HG03442 (cell line): ENCODE data around the gene MBNL1.
"Not testable (repeated sequence)": the region's sequence is repeated elsewhere in the genome, so short reads cannot be mapped to it uniquely, and the experiment has no call there.

Experiments used
- ATAC-seq: cut with Tn5 transposase; IDR thresholded peaks from one replicate; pipeline ENCODE4 v1.9.1; 2021; ENCODE audit warnings: mild to moderate bottlenecking, moderate library complexity; ENCODE audit not compliant: unreplicated experiment

Gene MBNL1

DNA sequence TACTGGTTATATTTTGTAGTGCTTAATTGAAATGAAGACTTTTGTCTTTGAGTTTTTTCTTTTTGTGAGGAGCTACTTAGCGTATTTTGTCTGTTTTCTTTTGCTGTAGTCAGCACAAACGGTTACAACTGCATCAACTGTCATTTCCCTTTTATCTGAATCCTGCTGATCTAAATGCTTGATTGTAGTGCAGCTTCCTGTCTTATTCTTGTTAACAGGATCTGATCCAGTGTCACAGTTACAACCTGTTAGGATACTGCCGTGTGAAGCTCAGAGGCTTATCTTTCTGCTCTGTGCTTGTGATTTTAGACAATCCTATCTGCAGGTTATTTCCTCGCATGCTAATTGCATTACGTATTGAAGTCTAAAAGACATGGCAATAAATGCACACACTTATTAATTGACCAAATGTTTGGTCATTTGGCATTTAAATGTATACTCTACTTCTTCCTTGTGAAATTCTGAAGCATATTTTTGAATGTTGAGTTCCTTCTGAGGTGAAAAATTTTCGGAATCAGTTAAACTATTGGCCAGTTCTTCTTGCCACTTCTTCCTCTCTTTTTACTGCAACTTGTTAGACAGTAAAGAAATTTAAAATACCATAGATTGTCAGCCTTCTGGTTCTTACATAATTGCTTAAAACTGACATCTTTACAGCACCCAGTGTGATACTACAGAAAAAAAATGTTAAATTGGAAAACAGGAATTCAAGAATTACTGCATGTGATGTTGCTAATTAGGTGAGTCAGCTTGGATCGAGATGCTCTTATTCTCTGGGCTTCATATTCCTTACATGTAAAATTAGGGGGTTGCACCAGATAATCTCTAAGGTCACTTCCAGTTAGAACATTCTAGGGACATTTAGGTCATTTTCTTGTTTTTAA, 168.2 kb downstream of the MBNL1 start:
- no peak for ATAC-seq

DNA sequence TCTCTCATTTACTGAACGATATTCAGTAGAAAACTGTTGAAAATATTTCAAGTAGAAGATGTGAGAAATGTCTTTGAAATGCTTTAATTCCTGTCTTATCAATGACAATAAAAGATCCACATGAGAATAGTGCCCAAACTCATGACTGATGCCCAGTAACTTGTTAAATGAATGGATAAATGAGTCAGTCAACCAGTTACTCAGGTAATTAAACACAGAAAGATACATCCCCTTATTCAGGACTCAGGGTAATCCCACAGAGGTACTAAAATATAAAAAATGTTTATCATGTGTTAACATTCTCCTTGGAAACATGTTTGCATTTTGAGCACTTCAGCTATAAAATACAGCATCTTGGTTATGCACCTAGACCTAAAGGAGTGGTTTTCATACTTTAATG, 169.5 kb downstream of the MBNL1 start:
- ATAC-seq, result no peak

DNA sequence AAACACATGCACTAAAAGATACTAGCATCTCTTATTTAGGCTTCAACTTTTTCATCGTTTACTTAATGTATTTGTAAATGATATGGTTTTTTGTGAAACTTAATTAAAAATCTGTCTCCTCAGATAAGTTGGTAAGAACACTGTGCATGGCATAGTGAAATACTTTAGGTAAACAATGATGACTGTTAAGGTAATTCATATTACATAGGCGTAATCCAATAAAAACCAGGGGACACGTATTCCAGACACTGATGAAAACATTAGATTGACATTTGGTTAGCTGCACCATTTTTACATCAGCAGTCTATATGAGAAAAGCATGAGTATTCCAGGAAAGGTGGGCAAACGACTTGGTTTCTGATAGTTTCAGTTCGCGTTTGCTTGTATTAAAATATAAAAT, 170.0 kb downstream of the MBNL1 start:
- ATAC-seq, result no peak

DNA sequence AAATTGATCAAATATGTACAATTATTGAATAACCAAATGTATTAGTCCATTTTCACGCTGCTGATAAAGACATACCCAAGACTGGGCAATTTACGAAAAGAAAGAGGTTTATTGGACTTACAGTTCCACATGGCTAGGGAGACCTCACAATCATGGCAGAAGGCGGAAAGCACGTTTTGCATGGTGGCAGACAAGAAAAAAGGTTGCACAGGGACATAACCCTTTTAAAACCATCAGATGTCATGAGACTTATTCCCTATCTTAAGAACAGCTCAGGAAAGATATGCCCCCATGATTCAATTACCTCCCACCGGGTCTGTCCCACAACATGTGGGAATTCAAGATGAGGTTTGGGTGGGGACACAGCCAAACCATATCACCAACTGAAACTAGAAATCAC, 171.5 kb downstream of the MBNL1 start:
- ATAC-seq, result not testable (repeated sequence)

DNA sequence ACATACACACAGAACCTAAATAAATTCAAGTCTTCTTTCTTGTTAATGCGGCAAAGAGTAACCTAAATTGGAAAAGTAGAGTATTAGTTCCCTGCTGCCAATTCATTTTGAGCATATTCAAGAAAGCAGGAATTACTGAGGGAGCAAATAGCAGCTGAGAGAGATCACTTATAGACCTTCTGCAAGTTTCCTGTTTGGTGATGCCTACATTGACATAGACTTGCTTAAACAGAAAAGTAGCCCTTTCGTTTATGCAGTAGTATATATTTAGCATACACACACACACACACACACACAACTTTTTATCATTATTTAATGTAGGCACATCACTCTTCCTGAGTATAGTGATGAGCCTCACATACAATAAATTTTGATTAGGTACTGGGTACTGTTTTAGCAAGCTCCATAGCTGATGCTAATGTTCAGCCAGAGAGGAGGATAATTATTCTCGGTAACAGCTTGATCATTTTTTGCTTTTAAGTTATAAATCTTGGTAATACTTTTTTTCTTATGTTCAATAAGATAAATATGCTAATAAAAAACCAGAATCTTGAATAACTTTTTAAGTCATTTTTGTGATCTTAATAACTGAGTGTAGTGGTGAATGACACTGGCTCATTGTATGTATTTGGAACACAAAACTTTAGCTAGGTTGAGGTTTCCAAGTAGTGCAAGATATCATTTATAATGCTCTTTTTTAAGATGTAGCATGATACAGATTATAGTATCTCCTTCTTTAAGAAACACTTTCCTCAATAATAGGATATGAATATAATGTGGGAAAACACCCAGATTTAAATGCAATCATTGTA, 174.7 kb downstream of the MBNL1 start:
- ATAC-seq, result no peak

DNA sequence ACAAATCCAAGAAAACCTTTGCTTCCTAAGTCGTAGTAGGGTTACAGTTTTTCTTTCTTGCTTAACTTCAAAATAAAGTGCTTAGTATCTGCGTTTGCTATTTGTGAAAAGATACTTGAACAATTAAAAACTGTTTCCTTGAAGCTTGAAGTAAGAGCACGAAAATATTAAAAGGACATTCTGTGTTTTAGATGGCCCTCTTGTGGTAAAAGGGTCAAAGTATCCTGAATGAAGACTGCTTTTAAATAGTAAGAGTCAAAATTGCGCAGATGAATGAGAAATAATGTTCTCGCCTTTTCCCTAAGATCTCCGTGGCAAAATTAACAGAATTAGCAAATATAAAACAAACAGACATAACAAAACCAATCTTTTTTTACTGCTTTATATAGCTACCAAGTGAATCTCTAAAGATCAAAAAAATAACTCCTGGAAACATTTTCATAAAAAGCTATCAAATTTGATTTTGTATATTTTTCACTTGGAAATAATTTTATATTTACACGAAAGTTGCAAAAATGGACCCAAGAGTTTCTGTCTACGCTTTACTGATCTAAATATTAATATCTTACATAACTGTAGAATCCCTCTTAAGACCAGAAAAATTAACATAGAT, 175.4 kb downstream of the MBNL1 start:
- no peak for ATAC-seq

DNA sequence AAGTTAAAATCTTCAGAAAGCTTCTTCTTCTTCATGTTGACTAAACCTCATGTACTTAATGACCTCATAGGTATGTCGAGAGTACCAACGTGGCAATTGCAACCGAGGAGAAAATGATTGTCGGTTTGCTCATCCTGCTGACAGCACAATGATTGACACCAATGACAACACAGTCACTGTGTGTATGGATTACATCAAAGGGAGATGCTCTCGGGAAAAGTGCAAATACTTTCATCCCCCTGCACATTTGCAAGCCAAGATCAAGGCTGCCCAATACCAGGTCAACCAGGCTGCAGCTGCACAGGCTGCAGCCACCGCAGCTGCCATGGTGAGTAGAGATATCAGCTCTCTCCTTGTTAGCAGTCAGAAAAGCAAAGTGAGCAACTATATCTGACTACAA, 176.5 kb downstream of the MBNL1 start:
- no peak for ATAC-seq

DNA sequence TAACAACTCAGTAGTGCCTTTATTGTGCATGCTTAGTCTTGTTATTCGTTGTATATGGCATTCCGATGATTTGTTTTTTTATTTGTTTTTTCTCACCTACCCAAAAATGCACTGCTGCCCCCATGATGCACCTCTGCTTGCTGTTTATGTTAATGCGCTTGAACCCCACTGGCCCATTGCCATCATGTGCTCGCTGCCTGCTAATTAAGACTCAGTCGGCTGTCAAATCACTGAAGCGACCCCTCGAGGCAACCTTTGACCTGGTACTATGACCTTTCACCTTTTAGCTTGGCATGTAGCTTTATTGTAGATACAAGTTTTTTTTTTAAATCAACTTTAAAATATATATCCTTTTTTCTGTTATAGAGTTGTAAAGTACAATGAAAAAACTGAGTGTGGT, 177.8 kb downstream of the MBNL1 start:
- no peak for ATAC-seq

DNA sequence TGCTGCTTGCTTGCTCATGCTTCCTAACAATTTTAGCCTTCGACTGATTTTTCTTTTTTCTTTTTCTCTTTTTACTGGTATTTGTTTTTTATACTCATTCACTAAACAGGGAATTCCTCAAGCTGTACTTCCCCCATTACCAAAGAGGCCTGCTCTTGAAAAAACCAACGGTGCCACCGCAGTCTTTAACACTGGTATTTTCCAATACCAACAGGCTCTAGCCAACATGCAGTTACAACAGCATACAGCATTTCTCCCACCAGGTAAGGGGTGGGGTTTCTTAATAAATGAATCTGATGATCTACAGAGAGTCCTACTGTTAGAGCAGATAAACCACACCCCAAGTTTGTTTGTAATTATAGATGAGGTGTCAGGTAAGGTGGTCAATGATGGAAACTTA, 178.8 kb downstream of the MBNL1 start:
- no peak for ATAC-seq

DNA sequence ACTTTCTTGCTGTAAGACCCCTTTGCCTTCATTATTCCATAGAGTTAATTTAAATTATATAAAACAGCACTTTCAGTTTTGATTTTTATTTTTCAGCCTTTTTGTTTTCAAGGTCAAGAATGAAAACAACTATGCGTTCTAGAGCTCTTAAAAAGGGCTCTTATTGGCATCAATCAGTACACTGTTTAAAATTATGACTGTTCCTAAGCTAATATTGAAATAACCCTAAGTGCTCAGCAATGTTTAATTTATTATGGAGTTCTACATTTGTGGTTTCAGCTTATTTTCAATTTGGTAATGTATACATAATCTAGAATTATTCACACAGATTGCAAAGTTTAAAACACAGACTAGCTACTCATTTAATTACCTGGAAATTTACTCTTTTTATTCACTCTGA, 179.4 kb downstream of the MBNL1 start:
- no peak for ATAC-seq

DNA sequence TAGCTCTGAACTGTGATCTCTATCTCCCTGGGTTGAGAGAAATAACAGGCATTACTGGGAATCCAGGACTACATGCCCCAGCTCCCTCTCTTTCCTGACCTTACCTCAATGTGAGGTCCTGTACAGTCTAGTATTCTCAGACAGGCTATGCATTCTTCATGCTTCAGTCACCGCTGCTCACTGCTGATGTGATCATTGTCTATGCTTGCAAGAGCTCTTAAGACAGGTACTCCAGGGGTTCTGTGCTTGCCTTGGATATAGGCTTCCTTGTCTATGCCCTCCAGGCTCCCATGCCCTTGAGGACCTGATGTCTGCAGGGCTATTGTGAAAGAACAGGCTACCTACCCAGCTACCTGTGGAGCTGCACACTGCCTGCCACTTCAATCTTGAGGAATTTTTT, 183.6 kb downstream of the MBNL1 start:
- ATAC-seq, result no peak

DNA sequence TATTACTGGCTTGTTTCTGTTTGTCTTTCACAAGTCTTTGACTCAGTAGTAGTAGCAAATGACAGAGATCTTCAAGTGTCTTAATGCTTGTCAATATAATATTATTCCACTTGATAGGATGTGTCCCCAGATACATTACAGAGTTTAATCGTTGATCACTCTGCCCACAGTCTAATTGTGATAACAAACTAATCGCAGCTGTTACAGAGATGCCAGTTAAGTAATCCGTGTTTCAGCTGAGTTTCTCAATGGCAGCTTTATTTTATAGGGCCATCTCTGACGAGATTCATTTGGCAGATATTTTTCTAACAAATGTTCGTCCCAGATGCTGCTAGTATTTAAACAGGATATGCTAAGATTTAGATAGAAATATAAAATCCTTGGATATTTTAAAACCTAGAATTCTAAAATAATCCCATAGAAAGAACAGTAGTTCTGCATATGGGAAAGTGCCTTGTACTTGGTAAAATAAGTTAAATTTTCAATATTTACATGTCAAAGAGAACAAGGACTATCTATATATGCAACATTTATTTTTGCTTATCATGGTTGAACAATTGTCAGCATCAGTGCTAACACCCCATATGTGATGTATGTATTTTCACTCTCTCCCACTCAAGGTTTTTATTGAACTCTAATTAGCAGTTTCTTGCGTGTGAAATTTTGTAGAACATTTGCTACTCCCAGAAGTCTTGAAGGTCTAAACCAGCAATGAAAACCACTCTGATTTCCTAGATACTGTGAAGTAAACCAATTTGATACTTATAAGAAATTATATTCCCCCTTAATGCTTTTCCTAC, 185.5 kb downstream of the MBNL1 start:
- no peak for ATAC-seq

DNA sequence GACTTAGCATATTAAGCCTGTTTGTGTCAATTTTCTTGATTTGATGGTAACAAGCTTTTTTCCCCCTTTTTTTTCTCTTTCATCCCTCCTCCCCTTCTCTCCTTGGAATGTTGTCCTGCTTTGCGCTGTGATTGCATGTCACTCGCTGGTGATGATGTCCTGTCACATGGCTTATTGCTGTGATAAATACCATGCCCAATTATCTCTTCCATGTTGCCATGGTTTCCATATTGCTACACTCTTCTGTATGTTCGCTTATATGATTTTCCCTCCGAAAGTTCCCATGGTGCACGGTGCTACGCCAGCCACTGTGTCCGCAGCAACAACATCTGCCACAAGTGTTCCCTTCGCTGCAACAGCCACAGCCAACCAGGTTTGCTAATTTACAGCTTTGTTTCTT, 187.3 kb downstream of the MBNL1 start:
- ATAC-seq, result no peak

DNA sequence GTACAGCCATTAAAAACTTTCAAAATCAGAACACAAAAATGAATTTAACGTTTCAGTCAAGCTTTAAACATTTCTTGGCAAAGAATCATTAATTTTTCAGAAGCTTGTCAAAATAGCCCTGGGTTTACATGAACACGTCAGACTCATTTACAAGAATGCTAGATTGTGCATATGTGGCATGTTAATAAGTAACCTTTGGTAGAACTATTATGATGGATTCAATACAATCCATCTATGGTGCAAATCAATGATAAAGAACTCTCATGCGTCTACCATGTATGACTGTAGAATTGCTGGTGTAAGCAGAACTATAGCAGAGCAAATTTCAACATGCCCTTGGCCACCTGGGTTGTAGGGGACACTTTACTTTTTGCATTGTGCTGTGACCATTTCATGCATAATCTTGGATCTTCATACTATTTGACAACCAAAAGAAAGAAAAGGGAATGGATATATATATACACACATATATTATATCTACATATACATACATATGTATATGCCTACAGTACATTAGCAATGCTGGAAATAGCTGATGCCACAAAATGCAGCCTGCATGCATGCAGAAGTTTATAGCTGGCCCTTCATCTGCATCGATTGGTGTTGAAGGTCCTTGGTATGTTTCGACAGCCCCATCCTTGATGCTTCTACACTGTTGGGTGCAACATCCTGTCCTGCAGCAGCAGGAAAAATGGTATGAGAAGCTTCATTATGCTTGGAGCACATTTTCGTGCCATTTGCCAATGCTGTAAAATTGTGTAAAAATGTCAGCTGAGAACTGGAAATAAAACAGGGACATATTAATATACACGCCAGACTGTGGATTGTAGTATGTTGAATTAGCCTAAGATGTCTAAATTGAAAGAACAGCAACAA, 189.0 kb downstream of the MBNL1 start:
- no peak for ATAC-seq

DNA sequence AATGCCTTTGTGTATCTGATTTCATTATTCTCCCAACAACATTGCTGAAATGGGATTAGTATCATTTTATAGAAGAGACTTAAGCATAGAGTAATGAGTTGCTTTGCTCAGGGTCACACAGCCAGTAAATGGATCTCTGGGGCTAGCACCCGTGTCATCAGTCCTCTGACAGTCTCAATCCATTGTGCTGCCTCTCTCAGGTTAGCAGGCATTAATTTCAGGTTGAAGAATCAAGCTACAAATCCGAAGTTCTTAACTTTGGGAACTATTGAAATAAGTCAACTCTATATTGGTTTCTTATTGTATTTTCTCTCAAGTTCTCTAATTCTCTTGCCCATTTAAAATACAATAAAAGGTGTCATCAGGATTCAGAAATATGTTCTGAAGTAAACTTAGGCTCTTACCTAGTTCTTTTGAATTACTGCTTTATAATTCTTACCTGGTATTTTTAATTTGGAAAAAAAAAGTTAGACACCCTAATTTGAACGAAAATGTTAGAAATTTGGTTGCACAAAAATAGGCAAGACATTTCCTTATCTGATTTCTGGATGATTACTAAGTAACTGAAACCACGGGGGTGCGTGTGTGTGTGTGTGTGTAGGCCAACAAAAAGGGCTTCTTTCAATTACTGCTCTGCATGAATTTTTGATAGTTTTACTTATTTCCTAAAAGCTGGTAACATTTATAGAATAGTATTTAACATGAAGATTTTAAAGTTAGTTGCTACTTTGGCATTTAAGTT, 189.8 kb downstream of the MBNL1 start:
- ATAC-seq, result no peak

DNA sequence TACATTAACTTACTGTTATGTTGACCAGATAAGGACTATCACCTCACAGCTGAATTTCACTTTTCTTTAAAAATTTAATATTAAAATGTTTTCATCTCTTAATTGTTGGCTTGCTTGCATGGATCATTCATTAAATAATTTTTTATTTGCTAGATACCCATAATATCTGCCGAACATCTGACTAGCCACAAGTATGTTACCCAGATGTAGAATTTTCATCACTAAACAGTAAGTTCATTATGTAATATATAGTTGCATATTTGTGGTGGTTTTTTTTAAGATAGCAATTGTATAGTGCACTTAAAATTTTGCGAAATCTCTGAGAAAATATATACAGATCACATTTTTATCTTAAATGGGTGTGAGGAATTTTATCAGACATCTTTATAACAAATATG, 190.4 kb downstream of the MBNL1 start:
- no peak for ATAC-seq

DNA sequence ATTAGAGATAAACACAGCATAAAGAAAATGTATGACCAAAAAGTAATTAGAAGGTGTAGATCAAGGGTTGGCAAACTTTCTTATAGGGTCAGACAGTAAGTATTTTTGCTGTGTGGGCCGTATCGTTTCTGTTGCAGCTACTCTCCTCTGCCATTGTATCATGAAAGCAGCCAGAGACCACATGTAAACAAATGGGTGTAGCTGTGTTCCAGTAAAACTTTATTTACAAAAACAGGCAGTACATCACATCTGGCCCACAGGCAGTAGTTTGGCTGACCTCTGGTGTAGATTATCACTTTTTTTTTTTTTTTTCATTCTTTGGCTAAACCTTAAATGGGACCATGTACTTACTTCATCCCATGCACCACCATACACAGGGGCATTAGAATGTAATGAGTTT, 190.8 kb downstream of the MBNL1 start:
- no peak for ATAC-seq

DNA sequence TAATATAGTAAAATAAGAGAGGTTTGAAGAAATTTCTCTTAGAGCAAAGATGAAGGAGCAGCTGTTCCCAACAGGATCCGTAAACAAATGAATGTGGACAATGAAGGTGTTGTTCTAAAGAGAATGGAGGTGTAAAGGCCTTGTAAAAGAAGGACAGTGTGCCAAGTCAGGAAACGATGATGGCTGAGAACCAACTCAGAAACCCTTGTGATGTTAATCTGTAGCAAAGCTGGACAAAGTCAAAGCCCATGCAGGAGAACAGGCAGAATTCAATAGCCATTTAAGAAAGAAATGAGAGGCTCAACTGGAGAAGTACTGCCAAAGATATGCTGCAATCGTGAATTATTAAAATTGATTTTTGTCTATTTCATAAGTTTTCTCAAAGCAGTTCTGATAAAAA, 192.2 kb downstream of the MBNL1 start:
- no peak for ATAC-seq

DNA sequence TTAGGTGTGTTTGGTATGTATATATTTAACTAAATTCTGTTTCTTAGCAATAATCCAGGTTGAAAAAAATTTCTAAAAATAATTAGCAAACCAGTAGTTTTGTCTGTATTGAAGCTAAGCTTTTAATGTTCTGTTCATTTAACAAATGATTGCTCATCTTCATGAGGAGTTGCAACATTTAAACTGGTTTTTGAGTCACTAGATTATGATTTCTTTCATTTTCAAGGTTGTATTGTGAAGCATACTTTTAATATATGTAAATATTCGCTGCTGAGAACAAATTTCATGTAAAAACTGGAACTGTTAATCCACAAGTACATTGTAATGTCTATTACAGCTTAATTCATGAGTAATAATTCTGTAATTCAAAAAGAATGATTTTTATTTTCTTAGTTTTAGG, 192.7 kb downstream of the MBNL1 start:
- ATAC-seq, result no peak
